Stimulated activated CD4-positive, alpha-beta T cell treated with anti-CD3 and anti-CD28 coated beads, Interleukin-4, amount 100 ng/mL, for 48 hours (primary cell): ENCODE measurements around the gene EXOC6.
A peak's percentile ranks its signal among the peaks of the same experiment; 100 is the strongest.
"Not testable (repeated sequence)": the region's sequence is repeated elsewhere in the genome, so short reads cannot be mapped to it uniquely, and the experiment has no call there.

Source experiments
- DNase-seq, 2 donors: peaks; one replicate each; pipeline ENCODE4 v3.0.0-alpha.2; 2020; ENCODE audit warnings: low read depth in 2 of 2

Gene EXOC6

DNA sequence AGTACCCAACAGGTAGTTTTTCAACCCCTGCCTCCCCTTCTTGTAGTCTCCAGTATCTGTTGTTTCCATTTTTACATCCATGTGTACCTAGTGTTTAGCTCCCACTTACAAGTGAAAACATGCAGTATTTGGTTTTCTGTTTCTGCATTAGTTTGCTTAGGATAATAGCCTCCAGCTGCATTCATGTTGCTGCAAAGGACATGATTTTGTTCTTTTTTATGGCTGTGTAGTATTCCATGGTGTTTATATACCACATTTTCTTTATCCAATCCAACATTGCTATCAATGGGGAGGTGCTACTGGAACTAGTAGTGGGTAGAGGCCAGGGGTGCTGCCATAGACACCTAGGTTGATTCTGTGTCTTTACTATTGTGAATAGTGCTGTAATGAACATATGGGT, 104.3 kb downstream of the EXOC6 start:
- not testable (repeated sequence) for DNase-seq

DNA sequence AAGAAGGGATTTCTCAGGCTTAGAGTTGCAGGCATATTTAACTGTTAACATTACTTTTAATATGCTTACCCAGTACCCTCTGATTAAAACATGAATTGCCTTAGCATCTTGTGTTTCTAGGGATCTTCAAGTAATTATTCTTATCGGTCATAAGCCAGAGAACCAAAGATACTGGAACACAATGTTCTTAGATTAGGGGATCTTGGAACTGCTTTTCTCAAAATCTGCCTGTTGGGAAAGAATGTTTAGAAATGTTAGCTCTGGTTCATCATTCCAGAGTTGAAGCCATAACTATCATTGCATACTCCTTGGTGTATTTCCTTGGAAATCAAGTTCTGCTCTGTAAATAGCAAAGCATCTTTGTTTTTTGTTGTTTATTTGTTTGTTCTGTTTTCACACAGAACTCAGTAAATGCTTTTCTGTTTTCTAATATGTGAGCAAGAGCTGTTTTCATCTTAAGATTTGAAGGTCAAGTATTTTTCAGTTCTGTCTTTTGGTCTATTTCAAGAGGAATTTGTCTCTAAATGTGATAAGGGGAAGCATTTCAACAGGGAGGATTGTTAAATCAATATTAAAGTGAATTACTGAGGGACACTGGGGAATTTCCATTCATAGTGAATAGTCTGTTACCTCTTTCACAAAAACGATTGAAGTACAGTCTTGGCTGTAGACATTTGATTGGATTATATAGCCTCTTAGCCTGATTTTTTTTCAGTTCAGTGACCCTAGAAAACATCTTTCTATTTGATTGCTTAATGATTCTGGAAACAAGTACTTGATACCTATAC, 109.1 kb downstream of the EXOC6 start:
- no peak for DNase-seq

DNA sequence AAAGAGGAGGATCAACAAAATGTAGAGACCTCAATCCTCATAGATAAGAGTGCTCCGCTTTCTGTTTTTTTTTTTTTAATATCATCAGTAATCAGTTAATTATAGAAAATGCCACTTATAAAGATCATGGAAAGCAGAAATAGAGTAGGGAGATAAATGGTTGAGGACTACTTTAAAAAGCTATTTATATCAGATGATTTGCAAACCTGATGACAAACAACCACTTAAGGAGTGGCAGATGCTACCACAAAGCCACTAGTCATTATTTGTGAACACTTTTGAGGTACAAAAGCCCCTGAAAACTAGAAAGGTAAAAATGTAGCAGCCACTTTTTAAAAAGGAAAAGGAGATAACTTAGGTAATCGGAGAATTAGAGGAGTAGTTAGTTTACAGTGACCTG, 113.3 kb downstream of the EXOC6 start:
- no peak for DNase-seq

DNA sequence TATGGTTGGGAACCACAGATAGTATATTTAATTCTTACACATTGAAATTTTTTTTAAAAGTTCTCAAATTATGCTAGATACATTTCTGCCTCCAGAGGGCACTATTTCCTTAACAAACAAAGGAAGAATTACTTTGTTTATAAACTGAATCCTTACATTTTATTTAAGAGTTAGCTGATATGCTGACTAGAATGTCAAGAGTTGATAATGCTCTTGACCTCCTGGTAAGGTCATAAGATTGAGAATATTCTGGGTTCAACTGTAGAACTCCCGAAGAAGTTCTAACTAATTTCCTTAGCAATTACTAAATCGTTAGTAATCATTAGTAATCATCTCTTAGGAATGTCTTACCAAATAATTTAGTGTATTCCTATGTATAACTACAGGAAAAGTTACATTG, 117.0 kb downstream of the EXOC6 start:
- no peak for DNase-seq

GRCh38 chr10:92967641-92968040, 119.3 kb downstream of the EXOC6 start:
- no peak for DNase-seq

- no peak for DNase-seq
Observed at GRCh38 chr10:92969151-92969550, 120.8 kb downstream of the EXOC6 start.

- no peak for DNase-seq
Observed at GRCh38 chr10:92970301-92971070, 122.2 kb downstream of the EXOC6 start.

GRCh38 chr10:92972066-92972870, 123.9 kb downstream of the EXOC6 start:
- no peak for DNase-seq

DNA sequence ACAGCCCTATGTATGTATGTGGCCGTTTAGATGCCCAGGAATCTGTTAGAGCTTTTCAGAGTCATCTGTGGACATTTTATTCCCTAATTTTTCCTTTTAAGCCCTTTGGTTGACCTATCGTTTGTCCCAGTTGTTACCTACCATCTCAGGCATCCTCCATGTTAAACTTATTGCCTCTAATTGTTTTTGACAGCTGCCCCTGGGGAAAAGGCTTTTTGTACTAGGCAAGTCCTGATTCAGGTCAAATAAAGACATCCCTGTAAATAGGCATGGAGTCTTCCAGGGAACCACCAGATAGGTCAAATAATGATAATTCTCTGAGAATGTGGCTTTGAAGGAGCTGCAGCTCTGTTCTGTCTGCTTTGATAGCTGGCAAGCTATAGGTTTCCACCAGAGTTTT, 124.6 kb downstream of the EXOC6 start:
- no peak for DNase-seq

- not testable (repeated sequence) for DNase-seq
Observed at GRCh38 chr10:92976278-92976677, 128.0 kb downstream of the EXOC6 start.

GRCh38 chr10:92989250-92989649, 140.9 kb downstream of the EXOC6 start:
- no peak for DNase-seq

DNA sequence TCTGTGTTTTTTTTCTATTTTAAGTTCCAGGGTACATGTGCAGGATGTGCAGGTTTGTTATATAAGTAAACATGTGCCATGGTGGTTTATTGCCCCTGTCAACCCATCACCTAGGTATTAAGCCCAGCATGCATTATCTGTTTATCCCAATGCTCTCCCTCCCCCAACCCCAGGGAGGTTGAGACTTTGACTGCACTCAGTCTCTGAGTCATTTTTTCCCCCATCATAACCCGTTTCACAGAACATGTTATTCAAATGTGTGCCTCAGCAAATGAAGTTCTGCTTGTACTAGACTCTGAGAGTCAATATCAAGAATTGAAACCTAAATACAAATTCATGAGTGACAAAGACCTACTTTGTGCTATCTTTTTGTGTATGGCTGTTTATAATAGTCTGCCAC, 142.3 kb downstream of the EXOC6 start:
- DNase-seq, result peak in 1 of 2 donors; percentile 16

- DNase-seq, result no peak
Observed at GRCh38 chr10:92991513-92991912, 143.2 kb downstream of the EXOC6 start.

GRCh38 chr10:92993699-92994272, 145.5 kb downstream of the EXOC6 start:
- DNase-seq, result no peak

GRCh38 chr10:92995509-92995908, 147.2 kb downstream of the EXOC6 start:
- DNase-seq, result no peak

- no peak for DNase-seq
Observed at GRCh38 chr10:92997620-92998019, 149.3 kb downstream of the EXOC6 start.

DNA sequence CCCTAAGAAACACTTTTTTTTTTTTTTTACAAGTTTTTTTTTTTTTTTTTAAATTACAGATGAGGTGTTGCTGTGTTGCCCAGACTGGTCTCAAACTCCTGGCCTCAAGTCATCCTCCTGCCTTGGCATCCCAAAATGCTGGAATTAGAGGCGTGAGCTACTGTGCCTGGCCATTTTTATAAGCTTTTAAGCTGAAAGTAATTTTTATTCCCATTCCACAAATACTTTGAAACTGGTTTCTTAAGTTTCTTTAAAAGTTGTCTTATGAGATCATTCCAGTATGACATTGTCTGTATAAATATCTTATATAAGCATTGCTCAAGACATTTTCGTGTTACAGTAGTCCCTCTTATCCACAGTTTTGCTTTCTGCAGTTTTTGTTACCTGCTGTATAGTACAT, 150.9 kb downstream of the EXOC6 start:
- no peak for DNase-seq

DNA sequence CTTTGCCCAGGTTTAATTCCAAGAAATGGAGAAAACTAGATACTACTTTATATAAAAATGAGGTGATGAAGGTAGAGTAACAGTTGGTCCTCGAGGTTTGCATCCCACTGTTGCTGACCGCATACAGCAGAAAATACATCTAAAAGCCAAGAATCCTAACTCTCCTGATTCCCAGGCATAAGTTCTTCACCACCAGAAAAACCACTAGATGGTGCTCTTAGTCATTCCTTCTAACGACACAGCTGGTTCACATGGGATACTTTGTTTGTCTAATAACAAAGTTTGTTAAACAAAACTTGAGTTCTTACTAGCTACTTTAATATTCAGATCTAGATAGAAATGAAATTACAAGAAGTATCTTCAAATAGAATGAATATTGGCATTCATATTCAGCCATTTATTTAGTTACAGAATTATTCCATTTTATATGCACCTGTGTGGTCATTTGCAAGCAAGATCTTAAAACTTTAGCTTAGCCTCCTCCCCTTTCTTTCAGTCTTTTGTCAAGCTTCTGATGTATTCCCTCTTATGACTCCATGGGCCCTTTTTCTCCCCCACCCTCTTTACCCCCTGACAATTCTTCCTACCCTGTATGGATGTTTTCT, 158.2 kb downstream of the EXOC6 start:
- no peak for DNase-seq

DNA sequence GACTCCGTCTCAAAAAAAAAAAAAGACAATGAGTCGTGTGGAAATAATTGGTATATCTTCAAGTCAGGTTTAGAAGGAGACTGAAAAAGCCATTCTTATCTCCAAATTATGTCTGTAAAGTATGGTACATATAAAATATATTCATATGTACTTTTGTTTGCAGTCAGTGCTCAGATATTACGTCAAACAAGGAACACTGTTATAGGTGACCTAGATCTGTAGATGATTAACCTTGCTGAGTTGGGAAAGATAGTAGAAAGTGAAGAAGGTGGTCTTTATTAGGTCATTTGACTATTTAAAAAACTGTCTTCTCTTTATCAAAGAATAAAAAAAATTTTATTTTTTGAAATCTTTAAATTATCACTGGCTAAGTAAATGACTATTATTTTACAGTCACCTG, 167.4 kb downstream of the EXOC6 start:
- DNase-seq, result no peak

DNA sequence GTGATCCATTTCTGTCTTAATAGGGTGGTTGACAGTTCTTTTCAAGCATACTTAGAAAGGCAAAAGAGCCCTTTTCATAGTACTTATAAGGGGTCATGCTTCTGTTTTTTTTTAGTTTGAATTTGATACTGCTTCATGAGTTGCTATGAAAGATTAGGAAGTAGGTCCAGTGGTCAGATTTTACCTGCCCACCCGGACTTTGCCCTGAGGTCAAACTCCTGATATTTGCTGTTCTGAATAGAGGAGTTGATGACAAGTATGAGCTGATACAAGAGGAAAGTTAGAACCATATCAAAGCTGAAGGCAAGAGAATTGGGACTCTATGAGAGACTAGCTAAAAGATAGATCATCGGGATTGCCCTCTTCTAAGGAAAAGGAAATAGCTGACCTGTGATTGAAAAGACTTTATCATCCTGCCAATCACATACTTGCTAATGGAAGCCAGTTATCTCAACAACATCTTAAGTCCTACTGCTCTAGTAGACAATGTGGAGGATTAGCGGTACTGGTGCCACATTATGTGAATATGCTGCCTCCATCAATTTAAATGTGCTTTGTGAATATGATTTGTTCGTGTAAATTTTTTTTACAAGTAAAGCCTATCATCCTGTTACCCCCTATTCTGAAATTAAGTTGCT, 174.8 kb downstream of the EXOC6 start:
- no peak for DNase-seq

- DNase-seq, result no peak
Observed at GRCh38 chr10:93026072-93026471, 177.8 kb downstream of the EXOC6 start.
